Inflammatory macrophage treated with lipopolysaccharide for 4 hours (primary cell): Measurements from ENCODE around the gene ZNF410.
"Not testable (repeated sequence)": the region's sequence is repeated elsewhere in the genome, so short reads cannot be mapped to it uniquely, and the experiment has no call there.

Source experiments
- DNase-seq: peaks from one replicate; pipeline ENCODE4 v3.0.0-alpha.2; 2020

The ZNF410 gene

DNA sequence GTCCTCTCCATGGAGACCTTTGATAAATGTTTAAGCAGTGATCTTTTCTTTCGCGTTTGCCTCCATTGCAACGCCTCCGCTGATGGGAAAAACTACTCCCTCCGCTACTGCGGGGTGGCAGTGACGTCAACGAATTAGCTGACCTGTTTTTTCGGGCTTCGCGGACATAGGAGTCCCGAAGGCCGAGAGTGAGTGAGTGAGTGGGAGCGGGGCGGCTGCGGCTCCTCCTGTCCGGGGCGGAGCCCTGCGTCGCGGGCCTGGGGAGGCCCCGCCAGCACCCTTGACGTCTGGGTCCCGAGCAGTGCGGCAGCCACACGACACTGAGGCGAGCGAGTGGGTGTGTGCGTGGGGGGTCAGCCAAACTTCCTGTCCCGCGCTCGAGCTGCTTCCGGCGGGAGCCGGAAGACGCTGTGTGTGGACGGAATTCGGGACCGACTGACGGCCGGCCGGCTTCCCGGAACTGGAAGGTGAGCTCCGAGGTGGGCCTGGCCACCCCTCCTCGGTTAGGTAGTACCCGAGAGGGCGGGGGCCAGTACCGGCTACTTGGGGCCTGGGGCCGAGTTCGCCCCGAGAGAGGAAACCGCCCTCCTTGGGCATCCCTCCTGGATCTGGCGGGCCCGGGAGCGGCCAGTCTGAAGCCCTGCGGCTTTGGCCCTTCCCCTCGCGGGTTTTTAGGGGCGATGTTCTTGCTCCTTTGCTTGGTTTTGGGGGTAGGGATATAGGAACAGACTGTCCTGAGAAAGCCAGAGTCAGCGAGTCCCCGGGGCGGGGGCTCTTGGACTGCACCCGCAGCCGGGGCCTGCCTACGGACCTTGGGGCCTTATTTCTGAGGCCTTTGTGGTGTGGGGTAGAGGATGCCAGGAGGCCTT, at the start of gene ZNF410:
Gene ZNF410, plus strand, starts transcription at position 411 of the 869 bp plus-strand sequence. CDS start 5,317 bp downstream, outside the sequence.
- peak; percentile 99 for DNase-seq

GRCh38 chr14:73838293-73839034, 48.2 kb upstream of the ZNF410 start:
- not testable (repeated sequence) for DNase-seq

GRCh38 chr14:73842201-73842600, 44.5 kb upstream of the ZNF410 start:
- no peak for DNase-seq

DNA sequence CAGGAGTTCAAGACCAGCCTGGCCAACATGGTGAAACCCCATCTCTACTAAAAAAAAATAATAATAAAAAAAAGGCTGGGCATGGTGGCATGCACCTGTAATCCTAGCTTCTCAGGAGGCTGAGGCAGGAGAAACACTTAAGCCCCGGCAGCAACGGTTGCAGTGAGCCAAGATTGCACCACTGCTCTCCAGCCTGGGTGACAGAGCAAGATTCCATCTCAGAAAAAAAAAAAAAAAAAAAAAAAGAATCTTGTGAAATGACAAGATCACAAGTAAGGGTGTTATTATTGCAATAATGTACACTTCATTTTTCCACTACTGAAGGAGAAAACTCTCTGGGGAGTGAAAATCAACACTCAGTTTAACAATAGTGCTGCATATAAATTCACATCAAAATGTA, 43.8 kb upstream of the ZNF410 start:
- peak; percentile 65 for DNase-seq

DNA sequence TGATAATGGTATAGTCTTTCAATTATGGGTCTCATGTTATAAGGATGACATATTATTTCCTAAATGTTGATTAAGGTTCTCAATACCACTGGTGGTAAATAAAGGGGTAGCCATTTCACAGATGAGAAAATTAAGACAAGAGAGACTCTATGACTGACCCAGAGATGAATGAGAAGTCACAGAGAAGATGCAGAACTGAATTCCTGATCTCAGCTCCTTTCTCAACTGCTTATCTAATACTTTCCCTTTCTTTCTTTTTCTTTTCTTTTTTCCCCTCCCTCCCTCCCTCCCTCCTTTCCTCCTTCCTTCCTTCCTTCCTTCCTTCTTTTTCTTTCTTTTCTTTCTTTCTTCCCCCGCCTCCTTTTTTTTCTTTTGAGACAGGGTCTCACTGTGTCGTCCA, 43.4 kb upstream of the ZNF410 start:
- DNase-seq: no peak

DNA sequence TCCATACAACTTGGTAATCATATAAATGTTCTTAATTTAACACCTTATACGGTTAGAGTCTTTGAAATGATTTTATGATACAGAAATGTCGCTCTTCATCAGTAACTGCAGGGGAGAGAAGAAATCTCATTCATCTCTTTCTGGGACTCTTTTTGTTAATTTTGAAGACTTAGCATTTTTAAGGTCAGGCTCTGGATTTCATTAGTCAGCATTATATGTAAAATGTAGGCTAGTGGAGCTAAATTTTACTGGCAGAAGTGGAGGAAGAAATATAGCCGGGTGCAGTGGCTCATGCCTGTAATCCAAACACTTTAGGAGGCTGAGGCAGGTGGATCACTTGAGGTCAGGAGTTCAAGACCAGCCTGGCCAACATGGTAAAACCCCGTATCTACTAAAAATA, 39.7 kb upstream of the ZNF410 start:
- no peak for DNase-seq

DNA sequence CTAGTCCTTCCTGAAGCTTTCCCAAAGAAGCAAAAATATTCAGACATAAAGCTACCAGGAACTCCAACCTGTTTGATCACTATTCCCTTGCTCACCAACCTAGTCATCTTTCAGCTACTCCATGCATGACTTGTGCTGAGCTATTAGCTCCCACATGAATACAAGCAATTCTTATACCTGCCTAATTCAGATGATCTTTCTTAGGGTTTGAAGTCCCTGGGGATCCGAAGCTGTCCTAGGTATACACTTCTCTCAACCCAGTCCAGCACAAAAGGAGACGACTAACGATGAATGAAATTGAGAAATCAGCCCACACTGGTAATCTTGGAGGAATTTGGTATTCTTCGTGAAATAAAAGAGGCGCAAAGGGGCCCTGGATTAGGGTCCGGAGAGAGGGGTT, 35.7 kb upstream of the ZNF410 start:
- no peak for DNase-seq

DNA sequence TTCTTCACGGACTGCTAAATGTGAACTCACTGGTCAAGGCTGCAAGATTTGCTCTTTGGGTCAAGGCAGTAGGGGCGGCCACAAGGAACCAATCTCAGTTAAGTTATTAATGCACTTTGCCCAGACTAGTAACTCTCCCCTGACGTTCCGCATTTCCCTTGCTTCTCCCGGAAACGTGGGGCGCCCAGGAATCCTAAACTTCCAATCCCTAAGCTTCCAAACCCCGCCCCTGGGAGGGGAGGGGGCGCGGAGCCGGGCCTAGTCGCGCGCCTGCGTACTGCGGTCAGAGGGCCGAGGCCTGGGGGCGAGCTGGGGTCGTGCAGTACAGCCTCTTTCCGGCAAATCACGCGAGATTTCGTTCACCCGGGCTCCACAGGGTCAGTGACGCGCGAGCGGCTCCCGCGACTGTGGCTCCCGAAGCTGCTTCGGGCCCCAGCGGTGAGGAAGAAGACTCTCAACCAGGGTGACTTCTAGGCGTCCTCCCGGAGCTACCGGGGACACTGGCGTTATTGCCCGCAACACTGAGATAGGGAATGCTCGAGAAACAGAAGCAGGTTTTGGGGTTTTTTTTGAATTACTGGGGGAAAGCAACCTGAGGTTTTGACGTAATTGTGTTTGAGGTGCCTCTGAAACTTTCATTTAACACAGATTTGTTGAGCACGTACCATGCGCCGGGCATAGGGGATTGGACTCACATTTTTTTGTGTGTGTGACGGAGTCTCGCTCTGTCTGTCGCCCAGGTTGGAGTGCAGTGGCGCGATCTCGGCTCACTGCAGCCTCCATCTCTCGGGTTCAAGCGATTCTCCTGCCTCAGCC, 34.9 kb upstream of the ZNF410 start, which contains the start of gene PTGR2:
Gene PTGR2, plus strand, starts transcription at position 265 of the 816 bp plus-strand sequence. CDS start 7,032 bp downstream, outside the sequence.
- DNase-seq: peak; percentile 93

DNA sequence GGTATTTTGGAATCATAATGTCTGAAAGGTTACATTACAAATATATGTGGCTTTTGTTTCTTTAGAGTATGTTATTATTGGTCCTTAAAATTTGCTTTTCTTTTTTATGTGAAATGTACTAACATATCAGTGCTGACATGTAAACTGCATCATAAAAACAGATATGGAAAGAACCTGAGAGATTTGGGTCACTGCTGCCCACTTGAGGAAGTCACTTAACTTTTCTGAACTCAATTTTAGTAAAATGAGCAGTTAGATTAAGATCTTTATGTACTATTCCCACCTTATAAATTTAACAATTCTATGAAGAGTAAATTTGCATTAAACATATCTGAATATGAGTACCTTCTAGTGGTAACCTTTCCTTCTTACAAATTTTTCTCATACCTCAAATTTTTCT, 27.5 kb upstream of the ZNF410 start:
- DNase-seq: no peak

- DNase-seq: no peak
These were observed 25.6 kb upstream of the ZNF410 start for GRCh38 chr14:73861073-73861472.

DNA sequence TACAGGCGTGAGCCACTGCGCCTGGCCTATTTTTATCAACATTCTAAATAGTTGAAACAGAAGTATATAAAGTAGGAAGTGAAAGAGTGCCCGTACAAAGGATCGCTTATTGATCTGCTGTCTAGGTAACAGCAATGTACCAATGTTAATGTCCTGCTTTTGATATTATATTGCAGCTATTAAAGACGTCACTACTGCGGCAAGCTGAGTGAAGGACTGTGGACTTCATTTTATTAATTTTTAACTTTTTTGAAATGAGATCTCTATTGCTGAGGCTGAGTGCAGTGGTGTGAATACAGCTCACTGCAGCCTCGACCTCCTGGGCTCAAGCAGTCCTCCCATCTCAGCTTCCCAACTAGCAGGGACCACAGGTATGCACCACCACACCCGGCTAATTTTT, 24.2 kb upstream of the ZNF410 start:
- no peak for DNase-seq

DNA sequence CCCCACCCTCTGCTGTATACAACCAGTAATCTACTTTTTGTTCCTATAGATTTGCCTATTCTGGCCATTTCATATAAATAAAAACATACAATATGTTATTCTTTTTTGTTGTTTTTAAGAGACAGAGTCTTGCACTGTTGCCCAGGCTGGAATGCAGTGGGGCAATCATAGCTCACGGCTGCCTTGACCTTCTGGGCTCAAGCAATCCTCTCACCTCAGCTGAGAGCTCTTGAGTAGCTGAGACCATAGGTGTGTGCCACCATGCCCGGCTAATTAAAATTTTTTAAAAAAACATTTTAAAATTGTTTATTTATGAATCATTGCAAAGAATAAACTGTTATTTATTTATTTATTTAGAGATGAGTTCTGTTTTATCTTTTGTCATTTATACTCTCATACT, 23.4 kb upstream of the ZNF410 start:
- no peak for DNase-seq

GRCh38 chr14:73865534-73866113, 21.0 kb upstream of the ZNF410 start:
- no peak for DNase-seq

DNA sequence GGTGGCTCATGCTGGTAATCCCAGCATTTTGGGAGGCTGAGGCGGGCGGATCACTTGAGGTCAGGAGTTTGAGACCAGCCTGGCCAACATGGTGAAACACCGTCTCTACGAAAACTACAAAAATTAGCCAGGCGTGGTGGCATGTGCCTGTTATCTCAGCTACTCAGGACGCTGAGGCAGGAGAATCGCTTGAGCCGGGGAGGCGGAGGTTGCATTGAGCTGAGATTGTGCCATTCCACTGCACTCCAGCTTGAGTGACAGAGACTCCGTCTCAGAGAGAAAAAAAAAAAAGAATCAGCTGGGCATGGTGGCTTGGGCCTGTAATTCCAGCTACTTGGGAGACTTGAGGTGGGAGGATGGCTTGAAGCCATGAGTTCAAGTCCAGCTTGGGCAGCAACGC, 16.9 kb upstream of the ZNF410 start:
- DNase-seq: not testable (repeated sequence)

DNA sequence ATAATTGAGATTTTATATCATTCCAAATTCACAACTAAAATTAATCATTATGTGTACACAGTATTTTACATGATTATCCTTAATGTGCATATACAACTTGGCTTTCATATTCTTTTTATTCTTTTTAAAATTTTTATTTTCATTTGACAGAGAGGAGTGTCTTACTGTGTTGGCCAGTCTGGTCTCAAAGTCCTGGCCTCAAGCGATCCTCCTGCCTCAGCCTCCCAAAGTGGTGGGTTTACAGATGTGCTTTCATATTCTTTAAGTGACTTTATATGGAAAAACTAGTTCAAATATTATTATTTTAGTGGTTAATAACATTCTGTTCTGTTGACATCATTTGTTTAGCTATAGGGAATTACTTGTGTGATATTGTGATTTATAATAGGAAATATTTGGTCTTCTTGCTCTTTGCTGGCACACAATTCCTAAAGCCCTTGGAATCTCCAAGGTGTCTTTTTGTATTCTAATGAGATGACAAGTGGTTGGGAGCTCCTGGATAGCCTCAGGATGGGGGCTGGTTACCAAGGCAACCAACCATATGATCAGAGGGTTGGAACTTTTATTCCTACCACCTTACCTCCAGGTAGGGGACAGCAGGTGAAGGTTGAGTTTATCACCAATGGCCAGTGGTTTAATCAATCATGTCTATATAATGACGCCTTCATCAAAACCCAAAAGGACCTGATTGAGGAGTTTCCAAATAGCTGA, 16.0 kb upstream of the ZNF410 start:
- no peak for DNase-seq

- no peak for DNase-seq
These were observed 13.0 kb upstream of the ZNF410 start for GRCh38 chr14:73873660-73874059.

GRCh38 chr14:73877790-73878189, 8.9 kb upstream of the ZNF410 start:
- DNase-seq: no peak

DNA sequence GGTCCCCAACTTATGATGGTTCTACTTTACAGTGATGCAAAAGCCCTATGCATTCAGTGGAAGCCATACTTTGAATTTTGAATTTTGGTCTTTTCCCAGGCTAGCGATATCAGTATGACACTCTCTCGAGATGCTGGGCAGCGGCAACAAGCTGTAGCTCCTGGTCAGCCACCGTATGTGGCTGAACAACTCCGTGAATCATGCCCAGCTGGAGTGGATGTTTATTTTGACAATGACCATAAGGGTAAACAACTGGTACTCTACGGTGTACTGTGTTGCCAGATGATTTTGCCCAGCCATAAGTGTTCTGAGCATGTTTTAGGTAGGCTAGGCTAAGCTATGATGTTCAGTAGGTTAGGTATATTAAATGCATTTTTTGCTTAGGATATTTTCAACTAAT, 8.2 kb upstream of the ZNF410 start:
- DNase-seq: no peak

DNA sequence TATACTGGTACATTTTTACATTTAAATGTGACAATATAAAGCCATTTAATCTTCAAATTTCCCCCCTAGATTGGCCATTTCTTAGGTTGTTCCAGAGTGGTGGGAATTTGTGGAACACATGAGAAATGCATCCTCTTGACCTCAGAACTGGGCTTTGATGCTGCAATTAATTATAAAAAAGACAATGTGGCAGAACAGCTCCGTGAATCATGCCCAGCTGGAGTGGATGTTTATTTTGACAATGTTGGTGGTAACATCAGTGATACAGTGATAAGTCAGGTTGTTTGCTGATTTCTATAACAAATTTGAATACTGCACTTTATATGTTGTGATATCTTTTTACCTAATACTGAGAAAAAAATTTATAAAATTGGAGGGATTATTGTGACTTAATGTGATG, 7.6 kb upstream of the ZNF410 start:
- DNase-seq: no peak

GRCh38 chr14:73884438-73885190, 2.0 kb upstream of the ZNF410 start:
- DNase-seq: no peak

- DNase-seq: no peak
These were observed 608 bp downstream of the ZNF410 start for GRCh38 chr14:73887318-73887616.
